HCT116 (cell line): ENCODE data around the gene EPHA2. TPM values are rescaled to one million over a fixed set of nuclear protein-coding genes. Genes with fewer than 3 reads are reported as not detected.
A peak's percentile ranks its signal among the peaks of the same experiment; 100 is the strongest.

ENCODE experiments used
- ATAC-seq: fragments of 200-7000 bp; cut with Tn5 transposase; 2 replicates; pipeline ENCODE4 v1.9.1; 2020; ENCODE audit warnings: mild to moderate bottlenecking, moderate library complexity
- BruUV-seq: library from RNA; stranded (reverse); fragments of 400-500 nt; replicated peaks from 2 replicates; lab custom pipeline; 2021; lab: Mats Ljungman, UMichigan
- CTCF ChIA-PET: fragments of 300-600 bp; sonication (Branson Sonifier 250); formaldehyde crosslinking; loops from one replicate; lab custom pipeline; 2021; ENCODE audit warnings: antibody characterized with exemption; lab: Charles Lee
- POLR2A ChIA-PET: fragments of 300-600, 350-600 bp; sonication (Branson Sonifier 250); formaldehyde crosslinking; loops from one replicate; lab custom pipeline; 2021; ENCODE audit warnings: antibody characterized with exemption; lab: Charles Lee
- RAD21 ChIA-PET, 2 experiments: fragments of 300-600 bp; sonication (Branson Sonifier 250); formaldehyde crosslinking; loops; one replicate each; lab custom pipeline; 2023; ENCODE audit warnings: low total read pairs in 2 of 2; ENCODE audit not compliant: uncharacterized antibody in 2 of 2, unreplicated experiment in 2 of 2, low non-redundant PET in 1 of 2; lab: Charles Lee
- DNase-seq: peaks from one replicate; pipeline ENCODE4 v3.0.0-alpha.2; 2010; ENCODE audit warnings: low read depth, low spot score
- H2AFZ ChIP-seq: fragments of 200-600 bp; shearing (Covaris generic), sonication (generic); 2 replicates; pipeline ENCODE4 v1.6.1; 2017; ENCODE audit warnings: low read depth, mixed run types, mixed read lengths, antibody characterized with exemption, low read length; ENCODE audit not compliant: poor library complexity, severe bottlenecking
- H3K27ac ChIP-seq: 2 replicates; pipeline ENCODE4 v1.5.1; 2012; ENCODE audit warnings: low read depth, low read length
- H3K27me3 ChIP-seq: fragments of 200-600 bp; sonication (generic); 2 replicates; pipeline ENCODE4 v1.6.1; 2016; ENCODE audit warnings: mixed run types, low read length, mixed read lengths; ENCODE audit not compliant: insufficient read depth
- H3K36me3 ChIP-seq, 2 experiments: fragments of 200-500 bp in 1 of 2; fragments of 200-600 bp in 1 of 2; sonication (Bioruptor generic) in 1 of 2; sonication (generic) in 1 of 2; 2 replicates each; pipeline versions ENCODE4 v1.5.1 to v1.6.1; 2014 to 2016; ENCODE audit warnings: low read length in 2 of 2, inconsistent platforms in 1 of 2, mixed read lengths in 1 of 2, mixed run types in 1 of 2; ENCODE audit not compliant: insufficient read depth in 2 of 2, control insufficient read depth in 1 of 2
- H3K4me1 ChIP-seq, 2 experiments: fragments of 200-600 bp in 1 of 2; sonication (generic) in 1 of 2; 2 replicates each; pipeline versions ENCODE4 v1.5.1 to v1.6.1; 2012 to 2017; ENCODE audit warnings: low read length in 2 of 2, inconsistent platforms in 1 of 2, mild to moderate bottlenecking in 1 of 2, mixed read lengths in 1 of 2, mixed run types in 1 of 2, moderate library complexity in 1 of 2; ENCODE audit not compliant: insufficient read depth in 2 of 2, control insufficient read depth in 1 of 2
- H3K4me2 ChIP-seq: fragments of 200-600 bp; sonication (generic); 2 replicates; pipeline ENCODE4 v1.6.1; 2017; ENCODE audit warnings: mixed run types, low read length, mixed read lengths
- H3K4me3 ChIP-seq, 2 experiments: fragments of 200-600 bp in 1 of 2; sonication (generic) in 1 of 2; replicated peaks in 1 of 2; 2 replicates each; pipeline ENCODE4 v1.5.1; 2011 to 2016; ENCODE audit warnings: low read length in 2 of 2, control low read depth in 1 of 2, low read depth in 1 of 2, mild to moderate bottlenecking in 1 of 2, mixed read lengths in 1 of 2, mixed run types in 1 of 2
- H3K79me2 ChIP-seq: fragments of 200-600 bp; sonication (generic); 2 replicates; pipeline ENCODE4 v1.6.1; 2017; ENCODE audit warnings: mild to moderate bottlenecking, mixed run types, low read length, moderate library complexity, mixed read lengths; ENCODE audit not compliant: insufficient read depth
- H3K9ac ChIP-seq: fragments of 200-600 bp; sonication (generic); 2 replicates; pipeline ENCODE4 v1.6.1; 2016; ENCODE audit warnings: low read length, mixed read lengths
- H3K9me2 ChIP-seq: fragments of 200-600 bp; sonication (generic), shearing (Covaris generic); 2 replicates; pipeline ENCODE4 v1.6.1; 2017; ENCODE audit warnings: mixed run types, mild to moderate bottlenecking, moderate library complexity; ENCODE audit not compliant: insufficient read depth
- H3K9me3 ChIP-seq, 2 experiments: fragments of 200-500 bp in 1 of 2; fragments of 200-600 bp in 1 of 2; sonication (Bioruptor generic) in 1 of 2; sonication (generic) in 1 of 2; 2 replicates each; pipeline ENCODE4 v1.6.1; 2014 to 2017; ENCODE audit warnings: low read length in 2 of 2, mixed read lengths in 2 of 2, inconsistent platforms in 1 of 2, low read depth in 1 of 2, mild to moderate bottlenecking in 1 of 2, mixed run types in 1 of 2, moderate library complexity in 1 of 2; ENCODE audit not compliant: control insufficient read depth in 1 of 2, insufficient read depth in 1 of 2
- H4K20me1 ChIP-seq: fragments of 200-600 bp; sonication (generic), shearing (Covaris generic); 2 replicates; pipeline ENCODE4 v1.6.1; 2017; ENCODE audit warnings: mixed run types, mild to moderate bottlenecking, moderate library complexity; ENCODE audit not compliant: insufficient read depth
- CEBPB ChIP-seq: IDR thresholded peaks from 2 replicates; pipeline ENCODE4 v1.6.1; 2012; ENCODE audit warnings: low read depth
- ELF1 ChIP-seq: IDR thresholded peaks from 2 replicates; pipeline ENCODE4 v1.6.1; 2012; ENCODE audit warnings: low read depth, borderline replicate concordance
- EZH2phosphoT487 ChIP-seq: fragments of 200-600 bp; IDR thresholded peaks from 2 replicates; pipeline ENCODE4 v1.6.1; 2018; ENCODE audit warnings: antibody characterized with exemption, borderline replicate concordance
- FOSL1 ChIP-seq: IDR thresholded peaks from 2 replicates; pipeline ENCODE4 v1.6.1; 2012; ENCODE audit warnings: low read depth
- POLR2A ChIP-seq: IDR thresholded peaks from 2 replicates; pipeline ENCODE4 v1.7.0; 2011; ENCODE audit warnings: borderline replicate concordance; ENCODE audit not compliant: insufficient read depth, insufficient read length; ENCODE audit errors: extremely low read depth
- POLR2AphosphoS5 ChIP-seq: IDR thresholded peaks from 2 replicates; pipeline ENCODE4 v1.6.1; 2011; ENCODE audit warnings: mild to moderate bottlenecking, low read depth, low read length, moderate library complexity
- RAD21 ChIP-seq: IDR thresholded peaks from 2 replicates; pipeline ENCODE4 v1.6.1; 2012; ENCODE audit warnings: low read depth, mild to moderate bottlenecking
- YY1 ChIP-seq: IDR thresholded peaks from 2 replicates; pipeline ENCODE4 v1.6.1; 2011; ENCODE audit warnings: low read length, low read depth, moderate library complexity, mild to moderate bottlenecking; ENCODE audit not compliant: insufficient replicate concordance; ENCODE audit errors: extremely low read depth
- ZNF274 ChIP-seq: fragments of 200-500 bp; sonication (Bioruptor generic); IDR thresholded peaks from 2 replicates; pipeline ENCODE4 v1.6.1; 2014; ENCODE audit warnings: mild to moderate bottlenecking, low read depth, low read length, inconsistent platforms
- intact Hi-C: fragments of 100-400 bp; cut with micrococcal nuclease; formaldehyde crosslinking; loops from 2 replicates; pipeline ENCODE4 v1.10.0; 2022
- total RNA-seq: library from RNA; stranded (reverse); gene quantifications from one replicate; pipeline ENCODE4 v1.2.1, GENCODE V29; 2021; ENCODE audit not compliant: unreplicated experiment
- TF ChIP-seq, protein P1 (sequence below): IDR thresholded peaks from 2 replicates; pipeline ENCODE4 v1.6.1; 2011; ENCODE audit warnings: mild to moderate bottlenecking, low read length, moderate library complexity; ENCODE audit not compliant: insufficient replicate concordance; ENCODE audit errors: extremely low read depth
- TF ChIP-seq, protein P2 (sequence below): IDR thresholded peaks from 2 replicates; pipeline ENCODE4 v1.6.1; 2012
- TF ChIP-seq, protein P3 (sequence below), 3 experiments: fragments of 200-600 bp in 1 of 3; sonication (generic) in 1 of 3; IDR thresholded peaks in 2 of 3; conservative IDR thresholded peaks in 1 of 3; 2 replicates each; pipeline ENCODE4 v1.5.1; 2012 to 2017; ENCODE audit warnings: low read depth in 2 of 3, low read length in 2 of 3, antibody characterized with exemption in 1 of 3, borderline replicate concordance in 1 of 3, control low read depth in 1 of 3, mild to moderate bottlenecking in 1 of 3, mixed read lengths in 1 of 3, mixed run types in 1 of 3, moderate library complexity in 1 of 3; ENCODE audit not compliant: insufficient read depth in 1 of 3
- TF ChIP-seq, protein P4 (sequence below): IDR thresholded peaks from 2 replicates; pipeline ENCODE4 v1.6.1; 2012; ENCODE audit warnings: low read depth
- TF ChIP-seq, protein P5 (sequence below): IDR thresholded peaks from 2 replicates; pipeline ENCODE4 v1.6.1; 2012

Gene EPHA2
- total RNA-seq, 1 experiment from 2014 or later = 164 TPM

DNA sequence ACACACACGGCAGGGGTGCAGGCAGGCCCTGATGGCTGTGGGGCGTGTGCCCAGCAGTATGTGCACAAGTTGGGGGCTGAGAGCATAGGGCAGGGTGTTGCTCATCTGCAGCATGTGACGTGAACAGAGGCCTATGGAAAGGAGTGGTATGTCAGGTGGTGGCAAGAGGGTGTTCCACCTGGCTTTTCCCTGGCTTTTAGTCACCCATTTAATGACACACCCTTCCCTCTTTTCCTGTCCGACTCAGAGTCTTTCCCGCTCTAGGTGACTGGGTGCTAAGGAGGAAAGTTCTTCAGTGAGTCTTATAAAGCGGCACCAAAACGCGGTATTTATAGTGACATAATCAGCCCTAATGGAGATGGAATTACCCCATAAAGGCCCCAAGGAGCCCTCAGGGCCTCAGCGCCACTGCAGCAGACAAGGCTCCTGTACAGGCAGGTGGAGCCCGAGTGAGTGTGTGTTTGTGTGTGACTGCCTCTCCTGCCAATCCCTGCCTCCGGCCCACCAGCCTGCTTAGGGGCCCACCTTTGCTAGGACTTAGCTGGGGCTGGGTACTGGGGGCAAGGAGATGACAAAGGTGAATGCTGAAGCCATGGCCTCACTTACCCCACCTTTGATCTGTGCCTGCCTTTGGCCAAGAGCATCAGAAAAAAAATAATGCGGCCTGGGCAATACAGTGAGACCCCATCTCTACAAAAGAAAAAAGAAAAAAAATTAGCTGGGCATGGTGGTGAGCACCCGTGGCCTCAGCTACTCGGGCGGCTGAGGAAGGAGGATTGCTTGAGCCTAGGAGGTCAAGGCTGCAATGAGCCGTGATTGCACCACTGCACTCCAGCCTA, 3.3 kb upstream of the EPHA2 start:
- H3K4me2 ChIP-seq = peak overlapping the region; percentile 72
- H3K4me1 ChIP-seq = peaks cover 66 to 81% of the 10 kb centered on the region in 2 experiments
- no peak for TF ChIP-seq EZH2phosphoT487
- TF ChIP-seq YY1 = peak; percentile 41
- TF ChIP-seq ZNF274 = no peak
- TF ChIP-seq, protein P1, sequence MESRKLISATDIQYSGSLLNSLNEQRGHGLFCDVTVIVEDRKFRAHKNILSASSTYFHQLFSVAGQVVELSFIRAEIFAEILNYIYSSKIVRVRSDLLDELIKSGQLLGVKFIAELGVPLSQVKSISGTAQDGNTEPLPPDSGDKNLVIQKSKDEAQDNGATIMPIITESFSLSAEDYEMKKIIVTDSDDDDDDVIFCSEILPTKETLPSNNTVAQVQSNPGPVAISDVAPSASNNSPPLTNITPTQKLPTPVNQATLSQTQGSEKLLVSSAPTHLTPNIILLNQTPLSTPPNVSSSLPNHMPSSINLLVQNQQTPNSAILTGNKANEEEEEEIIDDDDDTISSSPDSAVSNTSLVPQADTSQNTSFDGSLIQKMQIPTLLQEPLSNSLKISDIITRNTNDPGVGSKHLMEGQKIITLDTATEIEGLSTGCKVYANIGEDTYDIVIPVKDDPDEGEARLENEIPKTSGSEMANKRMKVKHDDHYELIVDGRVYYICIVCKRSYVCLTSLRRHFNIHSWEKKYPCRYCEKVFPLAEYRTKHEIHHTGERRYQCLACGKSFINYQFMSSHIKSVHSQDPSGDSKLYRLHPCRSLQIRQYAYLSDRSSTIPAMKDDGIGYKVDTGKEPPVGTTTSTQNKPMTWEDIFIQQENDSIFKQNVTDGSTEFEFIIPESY = no peak
- TF ChIP-seq, protein P2, sequence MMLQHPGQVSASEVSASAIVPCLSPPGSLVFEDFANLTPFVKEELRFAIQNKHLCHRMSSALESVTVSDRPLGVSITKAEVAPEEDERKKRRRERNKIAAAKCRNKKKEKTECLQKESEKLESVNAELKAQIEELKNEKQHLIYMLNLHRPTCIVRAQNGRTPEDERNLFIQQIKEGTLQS = no peak
- peak; percentile 54; the same call in 1 of the 2 replicates for TF ChIP-seq POLR2AphosphoS5
- TF ChIP-seq FOSL1 = no peak
- TF ChIP-seq, protein P3, sequence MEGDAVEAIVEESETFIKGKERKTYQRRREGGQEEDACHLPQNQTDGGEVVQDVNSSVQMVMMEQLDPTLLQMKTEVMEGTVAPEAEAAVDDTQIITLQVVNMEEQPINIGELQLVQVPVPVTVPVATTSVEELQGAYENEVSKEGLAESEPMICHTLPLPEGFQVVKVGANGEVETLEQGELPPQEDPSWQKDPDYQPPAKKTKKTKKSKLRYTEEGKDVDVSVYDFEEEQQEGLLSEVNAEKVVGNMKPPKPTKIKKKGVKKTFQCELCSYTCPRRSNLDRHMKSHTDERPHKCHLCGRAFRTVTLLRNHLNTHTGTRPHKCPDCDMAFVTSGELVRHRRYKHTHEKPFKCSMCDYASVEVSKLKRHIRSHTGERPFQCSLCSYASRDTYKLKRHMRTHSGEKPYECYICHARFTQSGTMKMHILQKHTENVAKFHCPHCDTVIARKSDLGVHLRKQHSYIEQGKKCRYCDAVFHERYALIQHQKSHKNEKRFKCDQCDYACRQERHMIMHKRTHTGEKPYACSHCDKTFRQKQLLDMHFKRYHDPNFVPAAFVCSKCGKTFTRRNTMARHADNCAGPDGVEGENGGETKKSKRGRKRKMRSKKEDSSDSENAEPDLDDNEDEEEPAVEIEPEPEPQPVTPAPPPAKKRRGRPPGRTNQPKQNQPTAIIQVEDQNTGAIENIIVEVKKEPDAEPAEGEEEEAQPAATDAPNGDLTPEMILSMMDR (IDR thresholded peaks at IDR 0.05 in 2 of 3, conservative IDR thresholded peaks at IDR 0.05 in 1 of 3; ENCODE audit: borderline replicate concordance in 1 of 3, insufficient read depth in 1 of 3, low read depth in 2 of 3, low read length in 2 of 3) = no peak
- TF ChIP-seq, protein P4, sequence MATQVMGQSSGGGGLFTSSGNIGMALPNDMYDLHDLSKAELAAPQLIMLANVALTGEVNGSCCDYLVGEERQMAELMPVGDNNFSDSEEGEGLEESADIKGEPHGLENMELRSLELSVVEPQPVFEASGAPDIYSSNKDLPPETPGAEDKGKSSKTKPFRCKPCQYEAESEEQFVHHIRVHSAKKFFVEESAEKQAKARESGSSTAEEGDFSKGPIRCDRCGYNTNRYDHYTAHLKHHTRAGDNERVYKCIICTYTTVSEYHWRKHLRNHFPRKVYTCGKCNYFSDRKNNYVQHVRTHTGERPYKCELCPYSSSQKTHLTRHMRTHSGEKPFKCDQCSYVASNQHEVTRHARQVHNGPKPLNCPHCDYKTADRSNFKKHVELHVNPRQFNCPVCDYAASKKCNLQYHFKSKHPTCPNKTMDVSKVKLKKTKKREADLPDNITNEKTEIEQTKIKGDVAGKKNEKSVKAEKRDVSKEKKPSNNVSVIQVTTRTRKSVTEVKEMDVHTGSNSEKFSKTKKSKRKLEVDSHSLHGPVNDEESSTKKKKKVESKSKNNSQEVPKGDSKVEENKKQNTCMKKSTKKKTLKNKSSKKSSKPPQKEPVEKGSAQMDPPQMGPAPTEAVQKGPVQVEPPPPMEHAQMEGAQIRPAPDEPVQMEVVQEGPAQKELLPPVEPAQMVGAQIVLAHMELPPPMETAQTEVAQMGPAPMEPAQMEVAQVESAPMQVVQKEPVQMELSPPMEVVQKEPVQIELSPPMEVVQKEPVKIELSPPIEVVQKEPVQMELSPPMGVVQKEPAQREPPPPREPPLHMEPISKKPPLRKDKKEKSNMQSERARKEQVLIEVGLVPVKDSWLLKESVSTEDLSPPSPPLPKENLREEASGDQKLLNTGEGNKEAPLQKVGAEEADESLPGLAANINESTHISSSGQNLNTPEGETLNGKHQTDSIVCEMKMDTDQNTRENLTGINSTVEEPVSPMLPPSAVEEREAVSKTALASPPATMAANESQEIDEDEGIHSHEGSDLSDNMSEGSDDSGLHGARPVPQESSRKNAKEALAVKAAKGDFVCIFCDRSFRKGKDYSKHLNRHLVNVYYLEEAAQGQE = no peak
- TF ChIP-seq POLR2A = no peak
- TF ChIP-seq, protein P5, sequence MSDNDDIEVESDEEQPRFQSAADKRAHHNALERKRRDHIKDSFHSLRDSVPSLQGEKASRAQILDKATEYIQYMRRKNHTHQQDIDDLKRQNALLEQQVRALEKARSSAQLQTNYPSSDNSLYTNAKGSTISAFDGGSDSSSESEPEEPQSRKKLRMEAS = no peak
- TF ChIP-seq RAD21 = no peak
- no peak for TF ChIP-seq CEBPB
- no peak for TF ChIP-seq ELF1
- TF ChIP-seq, all 23 proteins: peak for 2
- no TSS peak for BruUV-seq
- Histone ChIP-seq H3K9me2 (no peaks in the 10 kb centered on the region), H3K36me3 (peaks cover 0 to under 1% of the 10 kb centered on the region in 2 experiments; a peak in 1 of 4 replicates), H2AFZ (no peak overlapping the region), H3K9me3 (no peaks in the 10 kb centered on the region), H3K27ac (peak overlapping the region; percentile 58), H3K9ac (peak overlapping the region; percentile 99), H3K4me3 (peak overlapping the region; percentile 13 to 35; a peak in 2 of 4 replicates), H4K20me1 (no peaks in the 10 kb centered on the region; the same call in 1 of the 2 replicates), H3K79me2 (peaks cover 23% of the 10 kb centered on the region), H3K27me3 (no peaks in the 10 kb centered on the region)
- ATAC-seq (peak; percentile 46), DNase-seq (peak; percentile 82)
- intact Hi-C loops = no loop called here
- ChIA-PET CTCF (no interaction called here), RAD21 (no interaction called here), POLR2A (no interaction called here)
